H1 (cell line): ENCODE results near the gene FAM209B. TPM values are rescaled to one million over a fixed set of nuclear protein-coding genes. Genes with fewer than 3 reads are reported as not detected.

Source experiments
- CTCF ChIA-PET: fragments of 300-600 bp; sonication (Branson Sonifier 250); formaldehyde crosslinking; loops from one replicate; lab custom pipeline; 2021; ENCODE audit not compliant: partially characterized antibody; lab: Charles Lee
- POLR2A ChIA-PET: fragments of 300-600 bp; sonication (Branson Sonifier 250); formaldehyde crosslinking; loops from one replicate; lab custom pipeline; 2021; ENCODE audit warnings: inconsistent platforms; ENCODE audit not compliant: partially characterized antibody; lab: Charles Lee
- DNase-seq, 2 experiments: peaks; one replicate each; pipeline versions ENCODE4 v3.0.0 to v3.0.0-alpha.2; 2010 to 2022; ENCODE audit warnings: low spot score in 2 of 2, low read depth in 1 of 2, mixed read lengths in 1 of 2
- FAIRE-seq: peaks from 2 replicates; lab custom pipeline; 2011; peaks lifted over from hg19 to GRCh38; lab: Jason Lieb, UNC
- H2AFZ ChIP-seq: 2 replicates; pipeline ENCODE4 v1.8.1; 2012; ENCODE audit warnings: low read length, inconsistent platforms
- H2AK5ac ChIP-seq: 2 replicates; pipeline ENCODE4 v1.6.1; 2013; ENCODE audit warnings: low read depth, low read length
- H2BK120ac ChIP-seq: replicated peaks from 2 replicates; pipeline ENCODE3; 2013; ENCODE audit warnings: low read depth, low read length, inconsistent platforms
- H2BK12ac ChIP-seq: 2 replicates; pipeline ENCODE4 v1.6.1; 2013; ENCODE audit warnings: low read depth, low read length
- H2BK15ac ChIP-seq: 2 replicates; pipeline ENCODE4 v1.6.1; 2013; ENCODE audit warnings: low read length
- H2BK20ac ChIP-seq: 2 replicates; pipeline ENCODE4 v1.6.1; 2013; ENCODE audit warnings: low read length
- H2BK5ac ChIP-seq: 2 replicates; pipeline ENCODE4 v1.6.1; 2013; ENCODE audit warnings: low read depth, low read length
- H3K14ac ChIP-seq: 2 replicates; pipeline ENCODE4 v1.6.1; 2013; ENCODE audit warnings: inconsistent platforms; ENCODE audit not compliant: insufficient read length
- H3K18ac ChIP-seq: 2 replicates; pipeline ENCODE4 v1.6.1; 2013; ENCODE audit warnings: low read length; ENCODE audit errors: extremely low read depth
- H3K23ac ChIP-seq: 2 replicates; pipeline ENCODE4 v1.6.1; 2013; ENCODE audit warnings: inconsistent platforms; ENCODE audit not compliant: insufficient read length
- H3K23me2 ChIP-seq: 2 replicates; pipeline ENCODE4 v1.6.1; 2013; ENCODE audit warnings: low read depth, low read length
- H3K27ac ChIP-seq: 2 replicates; pipeline ENCODE4 v1.6.1; 2011; ENCODE audit warnings: low read depth, low read length, inconsistent platforms
- H3K27me3 ChIP-seq, 4 experiments: replicated peaks in 1 of 4; 1 replicate in 1 of 4; 2 replicates in 3 of 4; pipeline versions ENCODE4 v1.6.1 to v1.8.1; 2011 to 2013; ENCODE audit warnings: low read length in 3 of 4, mild to moderate bottlenecking in 3 of 4, inconsistent platforms in 2 of 4, mixed read lengths in 2 of 4, moderate library complexity in 1 of 4; ENCODE audit not compliant: control insufficient read depth in 3 of 4, insufficient read depth in 3 of 4; ENCODE audit errors: extremely low read depth in 1 of 4
- H3K36me3 ChIP-seq, 4 experiments: 2 replicates each; pipeline versions ENCODE4 v1.6.1 to v1.8.1; 2011 to 2013; ENCODE audit warnings: mild to moderate bottlenecking in 4 of 4, low read length in 3 of 4, moderate library complexity in 2 of 4, control low read depth in 1 of 4, inconsistent platforms in 1 of 4; ENCODE audit not compliant: insufficient read depth in 4 of 4, control insufficient read depth in 2 of 4
- H3K4ac ChIP-seq: replicated peaks from 2 replicates; pipeline ENCODE3; 2013; ENCODE audit warnings: low read length, low read depth, mixed read lengths, inconsistent platforms; ENCODE audit not compliant: insufficient read length
- H3K4me1 ChIP-seq, 4 experiments: replicated peaks in 1 of 4; 1 replicate in 1 of 4; 2 replicates in 3 of 4; pipeline versions ENCODE4 v1.6.1 to v1.8.1; 2011 to 2013; ENCODE audit warnings: low read length in 3 of 4, inconsistent platforms in 2 of 4, mixed read lengths in 1 of 4; ENCODE audit not compliant: insufficient read depth in 4 of 4, control insufficient read depth in 3 of 4
- H3K4me2 ChIP-seq, 2 experiments: 2 replicates each; pipeline versions ENCODE4 v1.6.1 to v1.8.1; 2011 to 2013; ENCODE audit warnings: low read depth in 2 of 2, low read length in 2 of 2, control low read depth in 1 of 2, inconsistent platforms in 1 of 2, mild to moderate bottlenecking in 1 of 2; ENCODE audit not compliant: insufficient read depth in 1 of 2
- H3K4me3 ChIP-seq, 4 experiments: fragments of 200-600, 300-600 bp in 1 of 4; sonication (generic), shearing (Covaris generic), sonication (Bioruptor Twin) in 1 of 4; 2 replicates each; pipeline versions ENCODE4 v1.5.1 to v1.8.1; 2011 to 2016; ENCODE audit warnings: low read length in 4 of 4, low read depth in 3 of 4, control low read depth in 2 of 4, inconsistent platforms in 2 of 4, mild to moderate bottlenecking in 2 of 4, mixed read lengths in 1 of 4, moderate library complexity in 1 of 4; ENCODE audit not compliant: insufficient read depth in 2 of 4; ENCODE audit errors: extremely low read depth in 1 of 4
- H3K56ac ChIP-seq: replicated peaks from 2 replicates; pipeline ENCODE3; 2013; ENCODE audit warnings: low read depth, mild to moderate bottlenecking, mixed read lengths, low read length, inconsistent platforms; ENCODE audit not compliant: insufficient read length
- H3K79me1 ChIP-seq: 2 replicates; pipeline ENCODE4 v1.6.1; 2013; ENCODE audit warnings: low read depth, low read length, control low read depth
- H3K79me2 ChIP-seq, 2 experiments: 2 replicates each; pipeline versions ENCODE4 v1.6.1 to v1.8.1; 2012 to 2013; ENCODE audit warnings: low read length in 2 of 2, mild to moderate bottlenecking in 2 of 2, inconsistent platforms in 1 of 2; ENCODE audit not compliant: insufficient read depth in 2 of 2, control insufficient read depth in 1 of 2
- H3K9ac ChIP-seq, 4 experiments: replicated peaks in 1 of 4; 1 replicate in 1 of 4; 2 replicates in 3 of 4; pipeline versions ENCODE4 v1.6.1 to v1.8.1; 2011 to 2013; ENCODE audit warnings: low read depth in 3 of 4, low read length in 3 of 4, control low read depth in 2 of 4, mild to moderate bottlenecking in 2 of 4, moderate library complexity in 2 of 4, inconsistent platforms in 1 of 4; ENCODE audit errors: extremely low read depth in 1 of 4
- H3K9me3 ChIP-seq, 2 experiments: 2 replicates each; pipeline versions ENCODE4 v1.6.1 to v1.8.1; 2012 to 2013; ENCODE audit warnings: mild to moderate bottlenecking in 2 of 2, moderate library complexity in 2 of 2, control low read depth in 1 of 2, inconsistent platforms in 1 of 2, low read depth in 1 of 2, low read length in 1 of 2, mixed read lengths in 1 of 2; ENCODE audit not compliant: insufficient read depth in 2 of 2
- H4K20me1 ChIP-seq, 2 experiments: replicated peaks in 1 of 2; 2 replicates each; pipeline versions ENCODE3 to v1.8.1; 2011 to 2013; ENCODE audit warnings: inconsistent platforms in 2 of 2, low read length in 2 of 2, mild to moderate bottlenecking in 1 of 2; ENCODE audit not compliant: insufficient read depth in 2 of 2, control insufficient read depth in 1 of 2
- H4K5ac ChIP-seq: 2 replicates; pipeline ENCODE4 v1.6.1; 2013; ENCODE audit warnings: low read length, low read depth, mixed read lengths, inconsistent platforms; ENCODE audit not compliant: insufficient read length
- H4K8ac ChIP-seq: 2 replicates; pipeline ENCODE4 v1.8.0; 2013; ENCODE audit warnings: mild to moderate bottlenecking, moderate library complexity, low read length, inconsistent platforms; ENCODE audit not compliant: insufficient read depth; ENCODE audit errors: extremely low read depth
- H4K91ac ChIP-seq: replicated peaks from 2 replicates; pipeline ENCODE3; 2013; ENCODE audit warnings: low read length, mixed read lengths, inconsistent platforms; ENCODE audit not compliant: insufficient read length
- ASH2L ChIP-seq: fragments of 200-600, 300-600 bp; sonication (generic); IDR thresholded peaks from one replicate; pipeline ENCODE4 v1.7.1; 2017; ENCODE audit warnings: low read length
- BCL11A ChIP-seq, 2 experiments: IDR thresholded peaks; one replicate each; pipeline ENCODE4 v1.6.1; 2011; ENCODE audit warnings: low read depth in 2 of 2, low read length in 2 of 2, mild to moderate bottlenecking in 2 of 2
- CHD1 ChIP-seq: IDR thresholded peaks from 2 replicates; pipeline ENCODE4 v1.6.1; 2012; ENCODE audit warnings: low read depth, low read length, improper control_type of control experiment
- CHD2 ChIP-seq: IDR thresholded peaks from 2 replicates; pipeline ENCODE4 v1.6.1; 2012; ENCODE audit warnings: low read length, improper control_type of control experiment
- FOSL1 ChIP-seq: IDR thresholded peaks from 2 replicates; pipeline ENCODE4 v1.6.1; 2011; ENCODE audit warnings: mild to moderate bottlenecking, low read depth, low read length, moderate library complexity; ENCODE audit not compliant: insufficient read depth
- GTF2F1 ChIP-seq: IDR thresholded peaks from 2 replicates; pipeline ENCODE4 v1.6.1; 2012; ENCODE audit warnings: low read depth, low read length, improper control_type of control experiment, borderline replicate concordance
- JUND ChIP-seq: IDR thresholded peaks from 2 replicates; pipeline ENCODE4 v1.6.1; 2011; ENCODE audit warnings: mild to moderate bottlenecking, improper control_type of control experiment, low read length
- MAFK ChIP-seq: IDR thresholded peaks from 2 replicates; pipeline ENCODE4 v1.6.1; 2012; ENCODE audit warnings: low read depth, mild to moderate bottlenecking, improper control_type of control experiment, low read length
- NANOG ChIP-seq: IDR thresholded peaks from 2 replicates; pipeline ENCODE4 v1.6.1; 2011; ENCODE audit warnings: low read length, low read depth, mild to moderate bottlenecking, inconsistent platforms; ENCODE audit not compliant: insufficient read depth, poor library complexity, severe bottlenecking
- RBBP5 ChIP-seq: IDR thresholded peaks from 2 replicates; pipeline ENCODE4 v1.7.1; 2012; ENCODE audit warnings: low read depth, mild to moderate bottlenecking, inconsistent platforms, low read length, moderate library complexity, borderline replicate concordance
- SIN3A ChIP-seq, 2 experiments: IDR thresholded peaks in 1 of 2; conservative IDR thresholded peaks in 1 of 2; 2 replicates each; pipeline ENCODE4 v1.6.1; 2011 to 2012; ENCODE audit warnings: low read length in 2 of 2, improper control_type of control experiment in 1 of 2, low read depth in 1 of 2, mild to moderate bottlenecking in 1 of 2
- SIX5 ChIP-seq: IDR thresholded peaks from 2 replicates; pipeline ENCODE4 v1.6.1; 2011; ENCODE audit warnings: mild to moderate bottlenecking, low read depth, low read length
- TAF1 ChIP-seq: IDR thresholded peaks from 2 replicates; pipeline ENCODE4 v1.6.1; 2011; ENCODE audit warnings: mild to moderate bottlenecking, low read depth, low read length
- WGBS, 2 experiments: shearing (Covaris generic) in 1 of 2; methylation state at CpG; one replicate each; pipeline versions ENCODE4 v1.1.6 to v1.1.7; 2013 to 2015; ENCODE audit warnings: low lambda C conversion rate in 2 of 2, mixed read lengths in 2 of 2, inconsistent platforms in 1 of 2, low coverage in 1 of 2, missing lambda C conversion rate in 1 of 2; ENCODE audit not compliant: insufficient replicate concordance in 2 of 2, insufficient coverage in 1 of 2, insufficient read length in 1 of 2; ENCODE audit errors: extremely low coverage in 1 of 2, missing lambda C conversion rate in 1 of 2; 5-methylcytosine and 5-hydroxymethylcytosine counted together
- polyA plus RNA-seq, 7 experiments: library from polyadenylated mRNA; depleted of rRNA in 3 of 7; stranded (reverse) in 5 of 7; unstranded in 2 of 7; fragments of >200 nt in 5 of 7; fragments of 200-250 nt in 2 of 7; gene quantifications; 1 replicate in 5 of 7; 2 replicates in 1 of 7; 4 replicates in 1 of 7; pipeline versions ENCODE4 v1.2.1 to v1.2.3, GENCODE V29; 2011 to 2013; ENCODE audit warnings: missing spikeins in 2 of 7, mixed read lengths in 2 of 7
- total RNA-seq: library from RNA; stranded (reverse); fragmentation: NEBNext Ultra II Directional; extraction: Animal tissue kit (Norgen Biotek cat#: 25700); gene quantifications from 2 replicates; pipeline ENCODE4 v1.2.1, GENCODE V29; 2021

Gene FAM209B
- total and polyA plus RNA-seq, 2 of the 8 experiments (the other 6 are each of a cell fraction or from before 2014, with no cell fraction given): 0.29 TPM; not detected in 1

GRCh38 chr20:56501116-56501515 is 31.9 kb upstream of the FAM209B start:
- H2BK20ac ChIP-seq: no peak overlapping the region
- POLR2A ChIA-PET: no interaction called here
- H4K20me1 ChIP-seq: peaks cover 0 to 2% of the 10 kb centered on the region in 2 experiments
- H3K27me3 ChIP-seq: no peaks in the 10 kb centered on the region
- no peaks in the 10 kb centered on the region for H3K79me2 ChIP-seq
- no peak overlapping the region for H3K14ac ChIP-seq
- H2AFZ ChIP-seq: no peak overlapping the region
- H3K79me1 ChIP-seq: no peaks in the 10 kb centered on the region
- no peak overlapping the region for H4K8ac ChIP-seq
- H2BK12ac ChIP-seq: no peak overlapping the region
- CTCF ChIA-PET: interaction anchor here (0.9 kb wide), 1 partner anchor 50 kb away, joined by 3 read pairs; no protein-coding TSS in a partner anchor
- H2BK5ac ChIP-seq: no peak overlapping the region
- WGBS, 2 experiments: 94% methylated on average over 1 of the region's 1 CpG; no CpG with 5 or more reads in 1 of the 2 experiments
- H3K27ac ChIP-seq: no peak overlapping the region
- H3K23me2 ChIP-seq: no peaks in the 10 kb centered on the region
- H3K4me1 ChIP-seq: no peaks in the 10 kb centered on the region
- no peak overlapping the region for H4K91ac ChIP-seq
- H3K23ac ChIP-seq: no peak overlapping the region
- H3K56ac ChIP-seq: no peak overlapping the region
- H3K36me3 ChIP-seq: no peaks in the 10 kb centered on the region; a peak in 1 of 8 replicates
- H3K4me3 ChIP-seq: no peak overlapping the region
- H3K9ac ChIP-seq: no peak overlapping the region
- H2AK5ac ChIP-seq: no peak overlapping the region
- H3K4me2 ChIP-seq: no peak overlapping the region
- H3K9me3 ChIP-seq: no peaks in the 10 kb centered on the region
- DNase-seq: no peak
- H2BK15ac ChIP-seq: no peak overlapping the region
- no peak overlapping the region for H4K5ac ChIP-seq
- no peak overlapping the region for H2BK120ac ChIP-seq
- FAIRE-seq: no peak
- no peak overlapping the region for H3K4ac ChIP-seq
- no peak overlapping the region for H3K18ac ChIP-seq
- no peak for TF ChIP-seq NANOG
- no peak for TF ChIP-seq JUND
- no peak for TF ChIP-seq FOSL1
- no peak for TF ChIP-seq SIN3A (conservative IDR thresholded peaks at IDR 0.05 in 1 of 2, IDR thresholded peaks at IDR 0.05 in 1 of 2; ENCODE audit: low read depth in 1 of 2, low read length in 2 of 2)
- TF ChIP-seq SIX5: no peak
- no peak for TF ChIP-seq ASH2L
- no peak for TF ChIP-seq RBBP5
- no peak for TF ChIP-seq MAFK
- no peak for TF ChIP-seq TAF1
- no peak for TF ChIP-seq CHD1
- TF ChIP-seq CHD2: no peak
- no peak for TF ChIP-seq BCL11A (IDR thresholded peaks at IDR 0.05; ENCODE audit: low read depth in 2 of 2, low read length in 2 of 2)
- TF ChIP-seq GTF2F1: no peak
